ENCODE data around the gene NDUFS7.

The NDUFS7 gene

GRCh38 chr19:1386945-1387683 is 3.4 kb downstream of the NDUFS7 start:
- no peak for DNase-seq

- no peak for DNase-seq
Measured at GRCh38 chr19:1387684-1388636, 4.3 kb downstream of the NDUFS7 start.

- DNase-seq = no peak
Measured at GRCh38 chr19:1388637-1389026, 4.9 kb downstream of the NDUFS7 start.

- DNase-seq = no peak
Measured at GRCh38 chr19:1389033-1389940, 5.6 kb downstream of the NDUFS7 start.

GRCh38 chr19:1390890-1391423 is 7.2 kb downstream of the NDUFS7 start:
- no peak for DNase-seq

GRCh38 chr19:1392407-1392806 is 8.7 kb downstream of the NDUFS7 start:
- no peak for DNase-seq

- DNase-seq = no peak
Measured at GRCh38 chr19:1392939-1393530, 9.3 kb downstream of the NDUFS7 start.

- no peak for DNase-seq
Measured at GRCh38 chr19:1393841-1394240, 10.1 kb downstream of the NDUFS7 start.

- no peak for DNase-seq
Measured at GRCh38 chr19:1394252-1395193, 10.8 kb downstream of the NDUFS7 start.

GRCh38 chr19:1395194-1396018 is 11.7 kb downstream of the NDUFS7 start:
- DNase-seq = no peak

GRCh38 chr19:1396019-1396767 is 12.5 kb downstream of the NDUFS7 start:
- DNase-seq = no peak

GRCh38 chr19:1396768-1397679 is 13.3 kb downstream of the NDUFS7 start:
- DNase-seq = no peak

GRCh38 chr19:1397838-1398237 is 14.1 kb downstream of the NDUFS7 start:
- DNase-seq = no peak

- DNase-seq = no peak
Measured at GRCh38 chr19:1399079-1399478, 15.4 kb downstream of the NDUFS7 start.

- no peak for DNase-seq
Measured at GRCh38 chr19:1399745-1400144, 16.0 kb downstream of the NDUFS7 start.

GRCh38 chr19:1400281-1401137 is 16.8 kb downstream of the NDUFS7 start:
- DNase-seq = no peak

All from central memory CD4-positive, alpha-beta T cell (primary cell).